Ureter (tissue), 1 donor: ENCODE measurements around the gene DOP1A. TPM values are rescaled to one million over a fixed set of nuclear protein-coding genes. Genes with fewer than 3 reads are reported as not detected.

Source experiments
- DNase-seq: peaks from one replicate; pipeline ENCODE4 v3.0.0-alpha.2; 2020; ENCODE audit warnings: low spot score
- total RNA-seq: library from RNA; stranded (reverse); gene quantifications from one replicate; pipeline ENCODE4 v1.2.4, GENCODE V29; 2023
- donor health status: DM: yes; HTN: yes; CAD: no.

DOP1A gene
- total RNA-seq, 1 donor from 2014 or later, result 43.1 TPM

DNA sequence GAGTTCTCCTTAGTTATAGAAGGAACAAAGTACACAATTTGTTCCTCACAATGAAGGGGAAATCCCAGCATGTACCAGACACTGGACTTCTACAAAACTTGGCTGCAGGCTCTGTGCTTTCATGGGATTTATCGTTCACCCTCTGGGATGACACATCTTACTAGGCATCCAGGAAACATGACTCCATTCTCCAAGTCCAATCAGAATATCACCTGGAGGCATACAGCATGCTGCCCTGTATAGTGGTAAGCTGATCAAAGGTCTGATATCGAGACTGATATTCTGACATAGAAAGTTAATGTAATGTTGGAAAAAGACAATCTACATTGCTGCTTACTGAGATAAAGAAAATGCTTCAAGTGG lies 132.4 kb downstream of the DOP1A start:
- DNase-seq, result no peak

DNA sequence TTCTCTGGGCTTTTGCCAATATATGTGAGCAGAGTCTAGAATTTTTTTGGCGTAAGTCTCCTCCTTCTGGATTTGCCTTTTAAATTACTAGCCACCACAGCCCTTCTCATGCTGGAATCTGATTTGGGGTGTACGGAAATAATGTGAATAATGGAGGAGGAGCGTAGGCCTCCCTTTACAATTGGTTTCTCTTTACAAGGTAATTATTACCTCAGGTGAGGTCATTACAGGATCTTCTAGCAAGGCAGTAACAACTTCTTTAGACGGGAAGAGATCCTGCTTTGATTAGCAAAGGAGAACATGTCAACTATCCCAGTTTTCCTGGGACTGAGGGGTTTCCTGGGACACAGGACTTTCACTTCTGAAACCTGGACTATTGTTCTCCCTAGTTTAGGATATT lies 134.6 kb downstream of the DOP1A start:
- DNase-seq, result no peak

DNA sequence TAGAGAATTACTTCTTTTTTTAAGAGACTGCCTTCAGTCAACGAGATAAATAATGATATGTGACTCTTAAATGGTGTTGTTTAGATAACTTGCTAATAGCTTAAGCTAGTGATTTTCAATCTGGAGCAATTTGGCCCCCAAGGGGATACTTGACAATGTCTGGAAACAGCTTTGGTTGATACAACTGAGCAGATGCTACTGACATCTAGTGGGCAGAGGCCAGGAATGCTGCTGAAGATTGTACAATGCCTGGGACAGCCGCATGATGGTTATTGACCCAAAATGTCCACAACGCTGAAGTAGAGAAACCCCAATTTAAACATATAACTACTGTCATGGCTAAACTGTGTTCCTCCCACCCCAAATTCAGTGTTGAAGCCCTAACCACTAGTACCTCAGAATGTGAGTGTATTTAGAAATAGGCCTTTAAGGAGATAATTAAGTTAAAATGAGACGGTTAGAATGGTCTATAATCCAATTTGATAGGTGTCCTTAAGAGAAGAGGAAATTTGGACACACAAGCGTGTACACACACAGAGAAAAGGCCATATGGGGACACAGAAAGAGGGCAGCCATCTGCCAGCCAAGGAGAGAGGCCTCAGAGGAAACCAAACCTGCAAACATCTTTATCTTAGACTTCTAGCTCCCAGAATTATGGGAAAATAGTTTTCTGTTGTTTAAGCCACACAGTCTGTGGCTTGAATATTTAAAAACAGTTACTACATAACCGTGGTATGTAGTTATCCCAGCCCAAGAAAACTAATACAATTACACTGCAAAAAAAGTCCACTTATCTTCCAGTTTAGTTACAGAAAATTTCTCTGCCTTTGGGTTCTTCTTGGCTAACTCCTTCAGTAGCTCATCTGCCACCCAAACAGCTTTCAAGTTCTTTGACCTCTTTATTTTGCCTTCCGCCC lies 147.9 kb downstream of the DOP1A start:
- DNase-seq, result peak; percentile 56

DNA sequence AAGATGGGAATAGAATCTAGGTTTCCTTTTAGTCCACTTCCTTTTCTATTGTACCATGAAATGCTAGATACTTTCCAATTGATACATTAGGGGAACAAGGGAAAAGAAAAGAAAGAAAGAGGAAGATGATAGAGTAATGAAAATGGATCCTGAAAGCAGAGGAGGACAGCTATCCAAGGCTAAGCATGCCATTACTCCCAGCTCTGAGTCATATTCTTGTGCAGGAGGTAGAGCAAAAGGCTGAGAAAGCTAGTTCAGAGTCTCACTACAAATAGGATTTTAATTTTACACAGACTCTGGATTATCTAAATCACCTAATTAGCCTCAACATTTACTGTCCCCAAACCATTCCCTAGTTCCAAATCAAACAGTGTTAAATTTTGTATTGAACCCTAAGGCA lies 149.3 kb downstream of the DOP1A start:
- DNase-seq, result no peak

Other genes starting within 250 kb of the DOP1A start
- 6.5 TPM for gene UBE3D, start 1.8 kb upstream of the DOP1A start, total RNA-seq
- gene PGM3, start 125.6 kb downstream of the DOP1A start, total RNA-seq, result 25.3 TPM
- gene RWDD2A, start 125.7 kb downstream of the DOP1A start, total RNA-seq, result 2.6 TPM